Measurements from ENCODE around the gene ARSG.

Gene ARSG

GRCh38 chr17:68463211-68464019 lies 172.1 kb downstream of the ARSG start:
- TF ChIP-seq POLR2AphosphoS5 (IDR thresholded peaks at IDR 0.05; ENCODE audit: low read depth, low read length) (no peak), TAF1 (IDR thresholded peaks at IDR 0.05; ENCODE audit: borderline replicate concordance, low read depth, low read length) (no peak), POLR2A (IDR thresholded peaks at IDR 0.05; ENCODE audit: low read depth, low read length) (no peak)
- FAIRE-seq (no peak), DNase-seq (ENCODE audit: insufficient read length) (no peak)

GRCh38 chr17:68468334-68468733 lies 177.0 kb downstream of the ARSG start:
- FAIRE-seq = no peak
- no peak for DNase-seq (ENCODE audit: insufficient read length)
- TF ChIP-seq POLR2AphosphoS5 (IDR thresholded peaks at IDR 0.05; ENCODE audit: low read depth, low read length) (no peak), TAF1 (IDR thresholded peaks at IDR 0.05; ENCODE audit: borderline replicate concordance, low read depth, low read length) (no peak), POLR2A (IDR thresholded peaks at IDR 0.05; ENCODE audit: low read depth, low read length) (no peak)

- DNase-seq (ENCODE audit: insufficient read length) (no peak), FAIRE-seq (no peak)
- TF ChIP-seq TAF1 (IDR thresholded peaks at IDR 0.05; ENCODE audit: borderline replicate concordance, low read depth, low read length) (no peak), POLR2A (IDR thresholded peaks at IDR 0.05; ENCODE audit: low read depth, low read length) (no peak), POLR2AphosphoS5 (IDR thresholded peaks at IDR 0.05; ENCODE audit: low read depth, low read length) (no peak)
Observed at GRCh38 chr17:68468788-68469187, 177.5 kb downstream of the ARSG start.
